Epithelial cell of esophagus (primary cell): ENCODE data around the gene TLE5.

Experiments used
- DNase-seq: peaks from one replicate; pipeline ENCODE4 v3.0.0; 2010; ENCODE audit warnings: low read depth
- H3K4me3 ChIP-seq: 2 replicates; pipeline ENCODE4 v1.5.1; 2011; ENCODE audit warnings: mild to moderate bottlenecking, low read length, control low read depth
- TF ChIP-seq, protein P1 (sequence below): IDR thresholded peaks from 2 replicates; pipeline ENCODE4 v1.5.1; 2011; ENCODE audit warnings: low read depth, mild to moderate bottlenecking, low read length, control low read depth, inconsistent platforms; ENCODE audit not compliant: insufficient read depth; ENCODE audit errors: missing control alignments

The TLE5 gene

GRCh38 chr19:3047496-3048189 is 14.7 kb downstream of the TLE5 start:
- peak overlapping the region; percentile 36 for H3K4me3 ChIP-seq
- TF ChIP-seq, protein P1, sequence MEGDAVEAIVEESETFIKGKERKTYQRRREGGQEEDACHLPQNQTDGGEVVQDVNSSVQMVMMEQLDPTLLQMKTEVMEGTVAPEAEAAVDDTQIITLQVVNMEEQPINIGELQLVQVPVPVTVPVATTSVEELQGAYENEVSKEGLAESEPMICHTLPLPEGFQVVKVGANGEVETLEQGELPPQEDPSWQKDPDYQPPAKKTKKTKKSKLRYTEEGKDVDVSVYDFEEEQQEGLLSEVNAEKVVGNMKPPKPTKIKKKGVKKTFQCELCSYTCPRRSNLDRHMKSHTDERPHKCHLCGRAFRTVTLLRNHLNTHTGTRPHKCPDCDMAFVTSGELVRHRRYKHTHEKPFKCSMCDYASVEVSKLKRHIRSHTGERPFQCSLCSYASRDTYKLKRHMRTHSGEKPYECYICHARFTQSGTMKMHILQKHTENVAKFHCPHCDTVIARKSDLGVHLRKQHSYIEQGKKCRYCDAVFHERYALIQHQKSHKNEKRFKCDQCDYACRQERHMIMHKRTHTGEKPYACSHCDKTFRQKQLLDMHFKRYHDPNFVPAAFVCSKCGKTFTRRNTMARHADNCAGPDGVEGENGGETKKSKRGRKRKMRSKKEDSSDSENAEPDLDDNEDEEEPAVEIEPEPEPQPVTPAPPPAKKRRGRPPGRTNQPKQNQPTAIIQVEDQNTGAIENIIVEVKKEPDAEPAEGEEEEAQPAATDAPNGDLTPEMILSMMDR = no peak
- peak; percentile 78 for DNase-seq

DNA sequence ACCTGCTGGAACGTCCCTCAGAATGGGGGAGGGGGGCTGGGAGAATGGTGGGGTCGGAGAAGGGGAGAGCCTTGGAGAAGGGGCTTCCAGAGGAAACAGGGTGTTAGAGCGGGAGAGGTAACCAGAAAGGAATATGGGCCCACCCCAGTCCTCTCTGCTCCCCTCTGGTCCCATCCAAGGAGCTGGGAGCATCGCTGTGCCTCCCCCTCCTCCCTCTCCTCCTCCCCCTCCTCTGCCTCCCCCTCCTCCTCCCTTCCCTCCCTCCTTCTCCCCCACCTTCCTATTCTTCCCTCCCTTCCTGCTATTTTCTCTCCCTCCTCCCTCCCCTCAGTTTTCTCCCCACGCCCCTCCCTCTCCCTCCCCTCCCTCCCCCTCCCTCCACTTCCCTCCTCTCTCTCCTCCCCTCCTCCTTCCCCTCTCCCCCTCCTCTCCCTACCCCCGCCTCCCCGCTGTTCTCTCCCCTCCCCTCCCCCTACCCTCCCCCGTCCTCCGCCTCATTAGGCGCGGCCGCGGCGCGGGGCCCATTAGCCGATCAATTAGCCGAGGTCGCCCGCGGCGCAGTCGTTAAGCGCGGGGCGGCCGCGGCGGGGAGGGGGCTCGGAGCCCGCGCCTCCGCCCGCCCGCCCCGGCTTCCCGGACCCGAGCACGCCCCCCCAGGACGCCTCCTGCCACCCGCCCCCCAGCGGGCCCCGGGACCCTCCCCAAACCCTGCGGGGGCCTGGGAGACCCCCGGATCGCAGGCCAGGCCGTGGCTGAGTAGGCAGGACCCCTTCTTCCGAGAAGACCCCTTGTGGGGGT is 15.4 kb downstream of the TLE5 start:
- TF ChIP-seq, protein P1 = no peak
- no peak for DNase-seq
- H3K4me3 ChIP-seq = peak overlapping the region; percentile 36

- DNase-seq = no peak
- TF ChIP-seq, protein P1 = no peak
- H3K4me3 ChIP-seq = no peak overlapping the region
Measured at GRCh38 chr19:3045885-3046697, 16.2 kb downstream of the TLE5 start.

DNA sequence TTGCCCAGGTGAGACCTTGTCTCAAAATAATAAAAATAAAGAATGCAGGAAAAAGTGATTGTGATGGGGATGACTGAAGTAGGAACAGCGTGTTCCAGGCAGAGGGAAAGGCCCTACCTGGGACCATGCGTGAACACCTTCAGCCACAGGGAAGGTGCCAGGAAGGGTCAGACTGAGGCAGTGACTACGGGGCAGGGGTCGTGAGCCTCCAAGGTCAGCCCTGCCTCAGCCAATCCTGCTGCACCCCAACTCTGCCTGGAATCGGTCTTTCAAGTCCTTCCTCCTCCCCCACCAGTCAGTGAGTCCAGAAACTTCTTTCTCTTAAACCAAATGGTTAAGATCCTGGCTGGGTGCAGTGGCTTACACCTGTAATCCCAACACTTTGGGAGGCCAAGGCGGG is 17.1 kb downstream of the TLE5 start:
- H3K4me3 ChIP-seq = no peak overlapping the region
- TF ChIP-seq, protein P1 = no peak
- DNase-seq = no peak

GRCh38 chr19:3042621-3043267 is 19.6 kb downstream of the TLE5 start:
- H3K4me3 ChIP-seq = no peak overlapping the region
- TF ChIP-seq, protein P1 = no peak
- DNase-seq = no peak

DNA sequence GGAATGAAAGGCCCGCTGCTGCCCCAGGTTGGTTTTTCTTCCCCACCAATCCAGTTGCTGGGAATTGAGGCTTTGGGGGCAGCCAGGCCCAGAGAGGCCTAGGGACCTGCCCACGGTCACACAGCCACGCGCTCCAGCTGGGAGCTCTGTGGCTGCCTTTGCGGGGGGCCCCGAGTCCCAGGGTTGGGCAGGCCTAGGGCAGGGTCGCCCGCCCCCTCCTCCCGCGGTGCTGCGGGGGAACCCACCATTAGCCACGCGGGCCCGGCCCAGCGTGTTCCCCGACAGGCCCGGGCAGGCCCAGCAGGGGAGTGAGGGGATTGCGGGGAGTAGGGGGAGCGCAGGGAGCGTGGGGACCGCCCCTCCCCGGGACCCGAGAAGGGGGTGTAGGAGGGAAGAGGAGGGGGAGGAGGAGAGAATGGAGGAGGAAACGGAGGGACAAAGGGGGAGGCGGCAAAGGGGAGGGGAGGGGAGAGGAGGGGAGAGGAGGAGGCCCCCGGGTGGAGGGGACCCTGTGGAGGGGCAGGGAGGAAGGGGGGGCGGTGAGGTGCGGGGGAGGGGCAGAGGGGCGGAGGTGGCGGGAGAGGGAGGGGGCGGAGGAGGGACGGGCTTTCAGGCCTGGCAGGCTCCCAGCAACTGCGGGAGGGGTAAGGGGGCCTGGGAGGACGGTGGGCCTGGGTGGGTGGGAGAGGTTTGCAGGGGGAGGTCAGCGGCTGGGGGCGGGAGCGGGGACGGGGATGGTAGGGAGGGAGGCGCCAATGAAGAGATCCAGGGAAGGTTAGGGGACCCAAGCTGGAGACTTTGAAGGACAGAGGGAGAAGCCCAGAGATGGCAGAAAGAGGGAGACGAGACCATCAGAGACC is 20.3 kb downstream of the TLE5 start:
- TF ChIP-seq, protein P1 = no peak
- DNase-seq = no peak

More for the DNA sequence above, 20.3 kb downstream of the TLE5 start:
- H3K4me3 ChIP-seq = no peak overlapping the region
